Esophagus squamous epithelium (tissue), 4 donors: ENCODE results near the gene HIBADH.

Experiments used
- POLR2A ChIP-seq, 4 donors: fragments of 450-650 bp; IDR thresholded peaks; one replicate each; pipeline ENCODE4 v1.6.1; 2017; ENCODE audit warnings: antibody characterized with exemption in 4 of 4, mild to moderate bottlenecking in 4 of 4, moderate library complexity in 3 of 4
- TF ChIP-seq, protein P1 (sequence below), 6 experiments: fragments of 450-650 bp in 4 of 6; fragments of 200-600 bp in 2 of 6; sonication (generic) in 2 of 6; IDR thresholded peaks; one replicate each; pipeline ENCODE4 v1.5.1; 2016 to 2019; ENCODE audit warnings: antibody characterized with exemption in 6 of 6, mild to moderate bottlenecking in 4 of 6, moderate library complexity in 4 of 6

DNA sequence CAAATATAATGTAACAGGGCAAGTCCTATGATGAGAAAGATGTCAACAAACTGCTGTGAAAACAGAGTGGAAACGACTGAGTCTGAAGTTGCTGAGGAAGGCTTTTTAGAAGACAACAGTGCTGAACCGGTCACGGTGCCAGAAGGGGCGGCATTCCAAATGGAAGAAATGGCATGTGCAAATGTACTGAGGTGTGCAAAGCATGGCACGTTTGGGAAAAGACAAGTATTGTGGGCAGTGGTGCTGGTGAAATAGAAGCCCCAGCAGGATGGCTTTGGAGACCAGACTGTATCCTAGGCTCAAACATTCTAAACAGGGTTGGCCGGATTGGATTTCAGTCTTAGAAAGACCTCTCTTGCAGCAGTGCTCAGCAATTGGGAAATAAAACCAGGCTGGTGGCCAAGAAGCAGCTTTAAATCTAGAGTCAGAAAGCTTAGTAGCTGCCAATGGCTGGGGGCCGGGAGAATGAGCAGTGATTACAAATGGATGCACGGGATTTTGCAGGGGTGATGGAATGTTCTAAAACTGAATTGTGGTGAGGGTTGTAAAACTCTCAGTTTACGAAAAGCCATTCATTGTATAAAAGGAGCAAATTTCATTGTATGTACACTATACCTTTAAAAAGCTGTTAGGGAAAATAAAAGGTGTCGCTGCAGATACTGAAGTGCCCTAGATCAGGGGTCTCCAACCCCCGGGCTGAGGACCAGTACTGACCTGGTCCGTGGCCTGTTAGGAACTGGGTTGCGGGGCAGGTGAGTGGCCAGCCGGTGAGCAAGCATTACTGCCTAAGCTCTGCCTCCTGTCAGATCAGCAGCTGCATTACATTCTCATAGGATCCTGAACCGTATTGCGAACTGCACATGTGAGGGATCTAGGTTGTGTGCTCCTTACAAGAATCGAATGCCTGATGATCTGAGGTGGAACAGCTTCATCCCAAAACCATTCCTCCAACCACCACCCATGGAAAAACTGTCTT is 141.6 kb downstream of the HIBADH start:
- no peak for TF ChIP-seq POLR2A (IDR thresholded peaks at IDR 0.05)
- TF ChIP-seq, protein P1, sequence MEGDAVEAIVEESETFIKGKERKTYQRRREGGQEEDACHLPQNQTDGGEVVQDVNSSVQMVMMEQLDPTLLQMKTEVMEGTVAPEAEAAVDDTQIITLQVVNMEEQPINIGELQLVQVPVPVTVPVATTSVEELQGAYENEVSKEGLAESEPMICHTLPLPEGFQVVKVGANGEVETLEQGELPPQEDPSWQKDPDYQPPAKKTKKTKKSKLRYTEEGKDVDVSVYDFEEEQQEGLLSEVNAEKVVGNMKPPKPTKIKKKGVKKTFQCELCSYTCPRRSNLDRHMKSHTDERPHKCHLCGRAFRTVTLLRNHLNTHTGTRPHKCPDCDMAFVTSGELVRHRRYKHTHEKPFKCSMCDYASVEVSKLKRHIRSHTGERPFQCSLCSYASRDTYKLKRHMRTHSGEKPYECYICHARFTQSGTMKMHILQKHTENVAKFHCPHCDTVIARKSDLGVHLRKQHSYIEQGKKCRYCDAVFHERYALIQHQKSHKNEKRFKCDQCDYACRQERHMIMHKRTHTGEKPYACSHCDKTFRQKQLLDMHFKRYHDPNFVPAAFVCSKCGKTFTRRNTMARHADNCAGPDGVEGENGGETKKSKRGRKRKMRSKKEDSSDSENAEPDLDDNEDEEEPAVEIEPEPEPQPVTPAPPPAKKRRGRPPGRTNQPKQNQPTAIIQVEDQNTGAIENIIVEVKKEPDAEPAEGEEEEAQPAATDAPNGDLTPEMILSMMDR (IDR thresholded peaks at IDR 0.05) = no peak
